Inferior parietal cortex (tissue), 1 donor: ENCODE measurements around the gene ERC2.

Experiments used
- DNase-seq: peaks from one replicate; pipeline ENCODE4 v3.0.0-alpha.2; 2016; ENCODE audit errors: extremely low spot score

The ERC2 gene

GRCh38 chr3:55678546-55679216 is 789.6 kb downstream of the ERC2 start:
- no peak for DNase-seq

GRCh38 chr3:55676643-55677042 is 791.6 kb downstream of the ERC2 start:
- DNase-seq = no peak

DNA sequence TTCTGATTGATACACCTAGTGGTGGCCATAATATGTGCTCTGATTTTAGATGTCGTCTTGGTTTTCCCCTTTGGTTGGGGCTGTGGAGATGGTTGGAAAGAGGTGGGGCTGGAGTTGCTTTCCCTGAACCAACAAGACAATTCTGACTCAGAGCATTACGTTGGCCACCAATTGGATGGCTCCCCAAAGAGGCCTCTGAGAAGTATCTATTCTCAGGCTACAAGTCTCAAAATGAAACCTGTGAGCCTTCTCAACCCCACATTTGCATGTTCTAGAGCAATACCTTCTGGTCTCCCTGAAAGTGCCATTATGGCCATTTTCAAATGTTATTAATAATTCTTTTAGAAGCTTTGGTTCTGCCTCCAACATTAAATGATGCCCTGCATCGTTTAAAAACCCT is 792.8 kb downstream of the ERC2 start:
- DNase-seq = no peak

- DNase-seq = no peak
Observed at GRCh38 chr3:55673764-55674163, 794.5 kb downstream of the ERC2 start.

DNA sequence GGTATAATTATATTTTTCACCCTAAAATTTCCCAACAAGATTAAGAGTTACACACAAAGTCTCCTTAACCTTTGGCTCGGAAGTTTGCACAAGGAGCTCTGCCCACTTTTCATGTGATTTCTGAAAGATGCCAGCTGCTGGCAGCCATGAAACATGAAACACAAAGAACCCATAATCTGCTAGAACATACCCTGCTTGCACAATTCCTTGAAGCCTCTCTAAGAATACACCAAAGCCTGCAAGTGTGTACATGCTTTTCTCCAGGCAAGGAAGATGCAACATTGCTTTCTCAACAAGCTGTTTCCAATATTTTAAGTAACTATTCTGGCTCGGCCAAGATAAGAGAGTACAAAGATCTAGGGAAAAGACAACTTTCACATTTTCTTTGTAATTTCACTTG is 799.1 kb downstream of the ERC2 start:
- DNase-seq = no peak

GRCh38 chr3:55668359-55668758 is 799.9 kb downstream of the ERC2 start:
- DNase-seq = no peak

GRCh38 chr3:55664387-55664786 is 803.9 kb downstream of the ERC2 start:
- no peak for DNase-seq

DNA sequence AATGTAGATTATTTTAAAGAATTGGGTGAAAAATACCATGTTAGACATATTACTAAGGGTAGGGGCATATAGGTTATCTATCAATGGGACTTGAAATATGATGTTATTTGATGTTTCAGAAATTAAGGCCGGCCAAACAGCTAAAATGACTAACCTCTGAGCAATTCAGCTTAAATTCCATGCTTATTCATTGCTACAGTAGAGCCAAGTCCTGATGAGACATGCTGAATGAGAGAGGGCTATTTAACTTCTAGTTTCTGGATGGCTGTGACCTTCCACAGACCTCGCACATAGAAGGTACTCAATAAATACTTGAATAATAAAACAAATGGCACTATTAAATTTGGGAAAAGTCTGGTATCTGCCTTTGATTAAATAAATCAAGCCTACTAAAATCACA is 805.6 kb downstream of the ERC2 start:
- DNase-seq = no peak

DNA sequence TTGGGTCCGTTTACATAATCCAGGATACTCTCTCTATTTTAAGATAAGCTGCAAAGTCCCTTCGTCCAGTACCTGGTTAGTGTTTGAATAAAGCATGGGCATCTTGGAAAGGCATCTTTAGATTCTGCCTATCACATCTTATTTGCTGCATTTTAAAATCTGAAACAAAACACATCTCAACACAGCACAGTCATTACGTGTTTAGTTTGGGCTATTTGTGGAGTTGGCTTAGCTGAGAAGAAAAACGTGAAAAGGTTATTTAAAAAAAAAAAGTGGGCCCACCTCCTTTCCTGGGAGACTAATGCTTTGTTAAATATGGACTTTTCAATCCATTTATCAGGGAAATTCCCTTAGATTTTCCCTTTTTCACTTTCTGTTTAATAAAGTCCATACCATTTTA is 806.7 kb downstream of the ERC2 start:
- DNase-seq = no peak

DNA sequence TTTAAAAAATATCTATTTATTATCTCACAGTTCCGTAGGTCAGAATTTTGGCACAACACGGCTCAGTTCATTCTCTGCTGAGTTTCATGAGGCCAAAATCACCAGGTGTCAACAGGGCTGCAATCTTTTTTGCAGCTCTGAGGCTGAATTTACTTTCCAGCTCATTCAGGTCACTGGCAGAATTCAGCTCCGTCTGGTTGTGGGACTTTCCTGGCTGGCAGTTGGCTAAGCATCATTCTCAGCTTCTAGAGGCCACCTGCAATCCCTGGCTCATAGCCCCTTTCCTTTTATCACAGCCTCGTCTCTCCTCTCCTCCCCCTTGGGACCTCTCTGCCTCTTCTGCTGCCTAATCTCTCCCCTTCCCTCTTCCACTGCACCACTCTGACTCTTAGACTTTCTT is 807.1 kb downstream of the ERC2 start:
- no peak for DNase-seq

DNA sequence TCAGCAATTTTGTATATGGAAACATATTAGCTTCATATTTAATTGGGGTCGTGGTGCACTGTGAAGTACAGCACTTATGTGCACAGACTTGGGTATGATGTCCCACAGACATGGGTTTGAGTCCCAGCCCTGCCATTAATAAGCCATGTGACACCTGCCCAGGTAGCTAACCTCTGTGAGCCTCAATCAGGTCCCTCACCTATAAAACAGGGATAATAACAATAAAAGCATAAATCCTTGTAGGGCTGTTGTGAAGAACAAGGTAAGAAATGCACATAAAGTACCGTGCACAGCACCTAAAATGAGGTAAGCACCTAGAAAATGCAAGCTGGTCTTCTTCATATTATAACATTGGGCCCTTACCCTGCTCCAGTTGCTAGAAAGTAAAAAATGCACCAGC is 807.6 kb downstream of the ERC2 start:
- no peak for DNase-seq

DNA sequence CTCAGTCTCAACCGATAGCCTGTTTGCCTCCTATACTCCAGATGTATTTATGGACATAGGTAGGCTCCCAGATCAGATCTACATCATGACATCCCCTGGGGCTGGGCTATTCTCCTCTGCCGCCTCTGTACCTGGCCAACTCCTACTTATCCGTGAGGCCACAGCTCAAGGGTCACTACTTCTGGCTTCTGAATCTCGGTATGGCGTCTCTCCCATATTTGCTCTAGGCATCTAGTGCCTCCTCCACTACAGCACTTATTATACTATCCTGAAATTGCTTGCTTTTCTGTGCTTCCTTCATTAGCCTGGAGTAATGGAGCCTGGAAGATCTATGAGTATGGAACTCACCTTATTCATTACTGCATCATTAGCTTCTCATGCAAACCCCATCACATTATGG is 808.6 kb downstream of the ERC2 start:
- DNase-seq = no peak

- no peak for DNase-seq
Observed at GRCh38 chr3:55658690-55659562, 809.3 kb downstream of the ERC2 start.

DNA sequence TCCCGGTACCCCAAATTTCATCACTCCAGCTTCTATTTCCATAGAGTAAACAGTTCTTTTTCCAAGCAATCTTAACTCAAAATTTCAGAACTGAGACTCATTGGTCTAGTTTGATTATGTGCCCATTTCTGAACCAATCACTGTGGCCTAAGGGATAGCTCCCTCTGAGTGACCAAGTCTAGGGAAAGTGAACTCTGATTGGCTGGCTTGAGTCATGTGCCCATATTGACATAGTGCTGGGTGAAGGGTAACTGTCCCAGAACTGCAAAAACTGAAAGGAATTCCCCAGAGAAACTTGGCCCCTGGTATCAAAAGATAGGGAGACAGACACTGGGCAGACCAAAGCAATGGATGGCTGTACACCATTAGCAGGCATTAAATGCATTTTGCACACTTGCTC is 810.0 kb downstream of the ERC2 start:
- DNase-seq = no peak

GRCh38 chr3:55655544-55655943 is 812.7 kb downstream of the ERC2 start:
- no peak for DNase-seq

DNA sequence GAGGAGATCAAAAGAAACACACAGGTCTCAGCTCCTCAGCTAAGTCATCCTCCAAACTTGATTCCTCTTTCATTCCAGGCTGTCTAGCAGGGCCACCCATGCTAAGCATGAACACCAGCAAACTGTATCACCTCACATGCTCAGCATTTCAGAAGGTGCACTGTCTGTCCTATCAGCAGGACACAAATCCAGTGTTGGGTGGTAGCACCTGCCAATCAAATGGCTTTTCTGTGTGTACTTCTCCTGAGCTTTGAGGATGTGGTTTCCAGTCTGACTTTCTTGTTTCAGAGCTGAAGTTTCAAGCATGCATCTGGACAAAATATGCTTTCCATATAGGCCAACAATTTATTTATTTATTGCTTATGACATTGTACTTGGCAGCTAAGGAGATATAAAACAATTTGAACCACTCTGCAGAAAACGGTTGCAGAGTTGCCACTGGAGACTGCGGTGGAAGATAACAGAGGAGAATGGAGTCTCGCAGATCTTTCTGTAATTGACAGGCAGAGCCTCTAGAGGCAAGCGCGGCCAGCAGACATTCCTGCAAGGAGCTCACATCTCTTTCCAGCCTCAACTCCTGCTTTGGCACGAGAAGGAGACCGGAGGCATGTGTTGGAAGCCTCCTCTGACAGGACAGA is 814.0 kb downstream of the ERC2 start:
- DNase-seq = no peak

DNA sequence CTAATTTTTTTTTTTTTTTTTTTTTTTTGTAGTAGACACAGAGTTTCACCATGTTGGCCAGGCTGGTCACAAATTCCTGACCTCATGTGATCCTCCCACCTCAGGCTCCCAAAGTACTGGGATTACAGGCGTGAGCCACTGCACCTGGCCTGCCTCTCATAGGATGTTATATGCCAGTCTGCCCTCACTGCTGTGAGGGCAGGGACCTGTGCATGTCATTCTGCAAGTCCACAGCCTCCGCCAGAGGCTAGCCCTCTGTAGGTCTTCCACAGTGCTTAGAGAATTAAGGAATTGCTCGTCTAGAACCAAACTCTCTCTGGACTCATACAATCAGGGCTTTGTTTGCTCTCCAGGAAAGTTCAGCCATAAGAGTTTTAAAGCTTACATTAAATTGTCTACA is 817.3 kb downstream of the ERC2 start:
- DNase-seq = no peak

DNA sequence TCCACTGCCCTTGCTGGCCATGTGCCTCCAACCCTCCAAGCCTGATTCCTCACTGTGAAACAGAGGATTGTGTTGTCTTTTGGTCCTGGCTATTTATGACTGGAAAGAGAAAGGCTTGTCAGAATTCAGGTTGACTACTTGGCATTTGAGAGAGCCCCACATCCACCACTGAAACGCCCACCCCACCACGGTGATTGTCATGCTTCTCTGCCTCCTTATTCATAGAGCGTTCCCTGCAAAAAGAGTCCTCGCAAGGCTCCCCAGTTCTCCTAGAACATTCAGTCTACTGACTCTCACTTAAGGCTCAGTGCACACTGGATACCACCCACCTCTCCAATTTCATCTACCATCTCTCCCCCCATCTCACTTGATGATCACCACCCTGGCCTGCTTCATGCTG is 818.3 kb downstream of the ERC2 start:
- DNase-seq = no peak

DNA sequence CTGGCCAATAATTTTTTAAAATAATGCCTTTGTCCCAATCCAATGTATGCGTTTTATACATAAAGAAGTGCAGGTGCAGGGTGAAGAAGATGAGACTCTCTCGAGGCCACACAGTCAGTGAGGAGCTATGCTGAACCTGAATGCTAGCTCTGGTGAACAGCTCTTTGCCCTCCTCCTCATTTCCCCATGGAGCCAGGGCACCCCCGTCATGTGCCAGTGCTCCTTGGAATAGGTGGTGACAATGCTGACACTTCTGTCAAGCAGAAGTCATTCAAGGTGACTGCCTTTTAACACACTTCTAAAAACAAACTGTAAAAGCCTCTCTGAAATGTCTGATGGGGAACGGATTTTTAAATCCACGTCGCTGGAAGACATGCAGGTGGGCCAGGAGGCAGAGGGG is 818.7 kb downstream of the ERC2 start:
- DNase-seq = no peak

- no peak for DNase-seq
Observed at GRCh38 chr3:55648591-55649318, 819.5 kb downstream of the ERC2 start.

- no peak for DNase-seq
Observed at GRCh38 chr3:55647670-55648069, 820.6 kb downstream of the ERC2 start.

DNA sequence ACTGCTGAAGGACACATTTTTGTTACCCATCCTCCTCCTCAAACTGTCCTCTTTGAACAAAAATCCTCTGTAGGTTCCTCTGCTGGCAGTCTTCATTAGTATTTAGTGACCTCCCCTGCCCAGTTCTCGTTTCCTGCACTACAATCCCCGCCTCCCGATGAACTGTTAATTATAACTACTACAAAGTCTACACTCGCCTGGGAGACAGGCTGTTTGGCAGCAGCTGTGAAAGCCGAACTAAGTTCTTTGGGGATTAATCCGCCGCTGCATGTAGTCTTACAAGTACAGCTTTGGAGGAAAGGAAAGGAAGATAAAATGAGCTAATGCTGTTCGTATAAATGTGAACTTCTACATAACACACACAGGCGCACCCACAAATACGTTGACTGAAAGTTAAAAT is 821.2 kb downstream of the ERC2 start:
- no peak for DNase-seq
